NCI-H748 treated with DMSO at 0.1 percent for 48 hours (cell line): Measurements from ENCODE around the gene WSCD1.

Source experiments
- DNase-seq: peaks from one replicate; lab custom pipeline; 2025; lab: John Stamatoyannopoulos, UW

WSCD1 gene

DNA sequence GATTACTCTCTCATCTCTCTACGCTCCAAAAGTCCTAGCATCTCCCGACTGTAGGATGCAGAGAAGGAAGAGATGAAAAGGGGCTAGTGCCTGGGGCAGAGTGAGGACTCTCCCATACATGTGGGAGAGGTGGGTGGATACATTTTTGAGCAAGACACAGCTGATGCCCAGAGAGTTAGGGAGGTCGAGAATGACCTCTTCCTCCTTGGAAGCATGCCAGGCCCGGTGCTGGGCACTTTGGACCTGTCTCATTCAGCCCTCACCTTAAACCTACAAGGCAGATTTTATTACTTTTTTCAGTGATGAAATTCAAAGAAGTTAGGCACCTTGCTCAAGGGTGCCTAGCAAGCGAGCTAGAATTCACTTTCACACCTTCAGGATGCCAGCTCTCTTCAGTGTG is 38.2 kb downstream of the WSCD1 start:
- DNase-seq: no peak

DNA sequence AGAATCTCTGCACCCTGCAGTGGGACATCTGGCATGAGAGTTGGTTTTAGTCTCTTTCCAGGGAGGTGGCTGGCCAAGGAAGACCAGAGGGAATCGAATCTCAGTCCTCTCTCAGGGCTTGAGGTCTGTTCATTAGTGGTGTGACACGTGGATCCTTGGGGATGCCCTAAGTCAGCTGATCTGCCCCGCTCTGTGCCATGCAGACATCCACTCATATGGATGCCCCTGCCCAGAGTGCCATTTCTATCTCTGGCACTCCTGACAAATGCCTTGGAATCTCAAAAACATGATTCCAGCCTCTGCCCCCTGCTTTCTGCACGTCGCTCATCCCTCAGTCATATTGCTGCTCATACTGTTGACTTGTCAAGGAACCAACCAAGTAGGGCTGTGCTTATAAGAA is 38.8 kb downstream of the WSCD1 start:
- DNase-seq: no peak

DNA sequence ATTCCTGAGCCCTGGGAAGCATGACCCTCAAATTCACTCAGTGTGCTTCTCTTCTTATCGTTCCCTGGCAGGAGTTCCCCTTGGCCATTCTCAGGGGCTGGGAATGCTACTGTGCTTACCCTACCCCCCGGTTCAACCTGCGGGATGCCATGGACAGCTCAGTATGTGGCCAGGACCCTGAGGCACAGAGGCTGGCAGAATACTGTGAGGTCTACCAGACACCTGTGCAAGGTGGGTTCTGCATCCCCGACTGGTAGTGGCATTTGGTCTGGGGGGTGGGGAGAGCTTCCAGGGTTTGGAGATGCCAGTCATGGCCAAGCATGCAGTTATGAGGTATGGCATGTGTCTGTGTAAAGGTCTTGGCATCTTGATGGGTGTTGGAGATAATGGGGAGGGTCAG is 39.4 kb downstream of the WSCD1 start:
- no peak for DNase-seq

DNA sequence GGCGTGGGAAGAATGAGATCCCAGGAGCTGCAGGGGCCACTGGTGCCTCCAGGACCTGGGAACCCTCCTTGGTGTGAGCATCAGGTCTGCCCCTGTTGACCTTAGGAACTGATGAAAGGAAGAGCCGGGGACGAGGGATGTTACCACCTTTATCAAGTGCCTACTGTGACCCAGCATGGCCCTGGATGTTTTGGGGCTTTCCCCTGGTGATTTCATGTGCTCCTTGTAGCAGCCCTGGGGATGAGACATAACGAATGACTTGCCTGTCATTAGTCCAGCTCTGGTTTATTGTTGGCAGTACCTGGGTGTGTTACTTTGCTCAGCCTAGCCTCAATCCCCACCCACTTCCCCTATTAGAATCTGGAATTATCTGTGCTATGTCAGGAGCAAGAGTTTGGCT is 39.9 kb downstream of the WSCD1 start:
- DNase-seq: no peak

DNA sequence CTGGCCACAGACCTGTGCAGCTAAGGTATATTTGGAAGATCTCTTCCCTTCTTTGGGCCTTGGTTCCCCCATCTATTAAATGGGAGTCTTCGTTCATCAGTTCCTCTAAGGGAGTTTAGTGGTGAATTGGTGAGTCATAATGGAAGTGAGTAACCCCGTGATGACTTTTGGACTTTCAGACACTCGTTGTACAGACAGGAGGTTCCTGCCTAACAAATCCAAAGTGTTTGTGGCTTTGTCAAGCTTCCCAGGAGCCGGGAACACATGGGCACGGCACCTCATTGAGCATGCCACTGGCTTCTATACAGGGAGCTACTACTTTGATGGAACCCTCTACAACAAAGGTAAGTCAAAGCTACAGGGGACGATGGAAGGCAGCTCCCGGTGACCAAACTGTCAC is 40.4 kb downstream of the WSCD1 start:
- DNase-seq: no peak

DNA sequence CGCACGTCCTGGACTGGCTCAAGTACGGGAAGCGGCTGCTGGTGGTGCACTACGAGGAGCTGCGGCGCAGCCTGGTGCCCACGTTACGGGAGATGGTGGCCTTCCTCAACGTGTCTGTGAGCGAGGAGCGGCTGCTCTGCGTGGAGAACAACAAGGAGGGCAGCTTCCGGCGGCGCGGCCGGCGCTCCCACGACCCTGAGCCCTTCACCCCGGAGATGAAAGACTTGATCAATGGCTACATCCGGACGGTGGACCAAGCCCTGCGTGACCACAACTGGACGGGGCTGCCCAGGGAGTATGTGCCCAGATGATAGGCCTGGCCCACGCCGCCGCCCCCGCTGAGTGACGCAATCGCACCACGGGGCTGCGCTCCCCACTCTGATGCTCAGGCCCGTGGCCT is 50.2 kb downstream of the WSCD1 start:
- no peak for DNase-seq

DNA sequence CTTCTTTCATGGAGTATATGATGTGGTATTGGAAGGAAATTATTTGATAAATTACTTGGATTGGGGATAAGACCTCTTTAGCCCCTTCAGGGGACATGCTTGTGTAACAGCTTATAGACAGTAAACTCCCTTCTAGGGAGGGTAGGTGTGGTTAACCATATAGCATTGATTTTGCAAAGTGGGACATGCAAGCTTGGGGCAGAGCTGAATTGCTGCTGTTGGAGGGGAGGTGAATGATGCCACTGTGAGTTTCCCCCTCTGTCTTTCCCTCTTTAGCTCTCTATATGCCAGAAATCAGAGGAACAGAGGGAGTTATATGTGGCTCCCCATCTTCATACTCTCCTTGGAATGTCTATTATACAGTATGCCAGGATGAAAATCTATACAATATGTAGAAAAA is 54.7 kb downstream of the WSCD1 start:
- no peak for DNase-seq

DNA sequence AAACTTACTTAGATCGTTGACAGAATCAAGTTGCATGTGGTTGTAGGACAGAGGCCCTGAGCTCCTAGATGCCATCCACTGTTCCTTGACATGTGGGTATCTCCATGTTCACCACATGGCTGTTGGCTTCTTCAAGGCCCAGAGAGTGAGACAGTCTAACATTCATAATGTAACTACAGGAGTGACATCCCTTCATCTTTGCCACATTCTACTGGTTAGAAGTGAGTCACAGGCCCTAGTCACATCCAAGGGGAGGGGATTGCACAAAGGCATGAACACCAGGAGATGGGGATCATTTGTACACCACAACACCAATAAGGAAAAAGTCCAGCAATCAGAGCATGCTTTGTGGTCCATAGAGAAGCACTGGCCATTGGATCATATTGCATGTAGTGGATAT is 56.6 kb downstream of the WSCD1 start:
- no peak for DNase-seq

DNA sequence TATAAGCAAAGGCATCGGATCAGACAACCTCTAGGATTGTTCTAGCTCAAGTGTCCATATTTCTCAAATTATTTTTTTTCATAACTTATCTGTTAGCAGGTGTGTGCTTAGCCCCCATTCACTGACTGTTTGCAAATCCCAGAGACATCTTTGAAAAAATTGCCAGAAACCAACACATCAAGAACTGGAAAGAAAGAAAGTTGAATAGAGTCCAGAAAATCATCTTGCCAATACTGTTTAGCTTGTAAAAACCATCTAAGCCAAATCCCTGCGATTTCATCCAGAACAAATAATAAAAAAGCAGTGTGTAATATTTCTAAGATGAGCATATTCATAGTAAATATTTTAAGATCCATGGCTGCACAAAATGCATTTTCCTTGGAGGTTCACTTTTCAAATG is 64.5 kb downstream of the WSCD1 start:
- DNase-seq: no peak

DNA sequence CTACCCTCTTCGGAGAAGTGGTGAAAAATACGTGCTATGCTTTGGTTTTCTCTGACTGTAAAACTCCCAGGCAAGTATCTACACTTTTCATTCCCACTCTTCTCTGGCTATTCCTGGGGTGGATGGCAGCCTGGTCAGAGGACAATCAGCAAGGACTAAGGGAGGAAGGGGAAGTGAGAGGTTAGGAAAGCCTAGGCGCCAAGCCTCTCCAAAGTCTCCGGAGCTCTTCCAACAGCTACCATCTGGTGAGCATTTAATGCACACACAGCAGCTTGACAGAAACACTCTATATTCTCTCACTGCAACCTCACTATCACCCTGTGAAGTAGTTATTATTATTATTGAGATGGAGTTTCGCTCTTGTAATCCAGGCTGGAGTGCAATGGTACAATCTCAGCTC is 65.1 kb downstream of the WSCD1 start:
- DNase-seq: no peak

DNA sequence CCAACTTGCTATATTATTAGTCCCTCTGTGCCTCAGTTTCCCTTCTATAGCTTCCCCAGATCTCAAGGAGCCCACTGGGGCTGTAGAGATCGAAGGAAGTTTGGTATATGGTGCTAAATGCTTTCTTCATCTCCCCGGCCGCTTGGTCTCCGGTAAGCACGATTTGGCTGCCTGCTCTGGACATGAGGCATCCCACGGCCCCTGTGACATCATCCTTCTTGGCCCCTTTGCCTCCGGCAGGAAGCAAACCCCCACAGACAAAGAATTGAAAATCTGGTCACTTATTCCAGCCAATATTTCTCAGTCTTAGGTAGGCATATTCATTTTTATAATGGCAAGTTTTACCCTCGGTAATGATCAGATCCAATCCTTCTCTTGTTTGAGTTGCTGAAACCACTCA is 65.8 kb downstream of the WSCD1 start:
- no peak for DNase-seq

DNA sequence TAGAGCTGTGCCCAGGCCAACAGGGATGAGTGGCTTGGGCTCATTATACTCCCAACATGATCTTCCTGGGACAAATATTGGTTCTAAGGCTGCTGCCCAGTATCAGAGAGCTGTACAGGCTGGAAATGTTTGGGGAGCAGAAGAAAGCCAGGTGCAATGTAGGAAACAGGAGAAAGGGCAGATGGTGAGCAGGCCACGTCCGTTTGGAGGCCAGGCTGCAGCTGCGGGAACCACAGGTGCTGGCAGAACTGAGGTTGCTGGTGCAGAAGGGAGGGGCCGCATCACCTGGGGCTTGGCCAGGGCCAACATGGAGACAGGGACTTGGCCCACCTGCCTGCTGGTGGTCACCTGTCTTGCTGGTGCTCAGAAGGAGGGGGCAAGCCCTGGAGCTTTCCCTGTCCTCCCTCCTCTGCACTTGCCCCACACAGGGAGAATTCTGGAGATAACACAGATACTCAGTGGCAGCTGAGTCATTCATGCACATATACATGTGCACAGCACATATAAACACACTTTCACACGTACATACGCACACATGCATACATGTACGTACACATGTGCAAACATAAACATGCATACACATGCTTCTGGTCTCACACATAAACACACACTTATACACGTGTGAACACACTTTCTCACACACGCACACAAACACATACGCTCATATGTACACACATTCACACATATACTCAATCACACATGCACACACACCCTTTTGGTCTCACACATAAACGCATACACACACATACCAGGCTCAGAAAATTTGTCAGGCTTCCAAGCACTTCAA is 67.7 kb downstream of the WSCD1 start:
- no peak for DNase-seq

DNA sequence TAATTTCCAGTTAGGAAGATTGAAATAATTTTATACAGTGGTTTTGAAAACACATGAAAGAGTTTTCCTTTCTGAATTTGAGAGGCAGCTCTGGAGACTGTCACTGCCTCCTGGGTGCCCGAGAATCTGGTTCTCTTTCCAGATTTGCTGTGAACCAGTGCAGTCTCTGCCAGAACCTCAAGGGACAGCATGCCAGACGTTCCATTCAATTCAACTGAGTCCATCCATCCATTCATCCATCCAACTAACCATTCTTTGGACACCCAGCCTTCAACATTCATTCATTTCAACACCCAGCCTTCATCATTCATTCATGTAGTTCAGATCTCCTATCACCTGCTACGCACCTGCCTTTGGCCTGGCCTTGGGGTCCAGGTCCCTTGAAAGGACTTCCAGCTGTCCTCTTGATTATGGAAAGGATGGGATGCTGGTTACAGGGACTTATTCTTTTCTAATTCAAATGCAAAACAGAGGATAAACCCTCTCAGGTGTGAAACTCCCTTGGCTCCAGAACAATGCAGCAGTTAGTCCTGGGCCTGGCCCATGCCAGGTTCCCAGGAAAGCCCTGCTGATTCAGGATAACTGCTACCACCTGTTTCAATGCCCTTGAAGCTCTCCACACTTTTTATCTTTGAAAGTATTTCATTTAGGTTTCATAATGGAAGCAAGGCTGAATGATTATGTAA is 68.7 kb downstream of the WSCD1 start:
- no peak for DNase-seq

DNA sequence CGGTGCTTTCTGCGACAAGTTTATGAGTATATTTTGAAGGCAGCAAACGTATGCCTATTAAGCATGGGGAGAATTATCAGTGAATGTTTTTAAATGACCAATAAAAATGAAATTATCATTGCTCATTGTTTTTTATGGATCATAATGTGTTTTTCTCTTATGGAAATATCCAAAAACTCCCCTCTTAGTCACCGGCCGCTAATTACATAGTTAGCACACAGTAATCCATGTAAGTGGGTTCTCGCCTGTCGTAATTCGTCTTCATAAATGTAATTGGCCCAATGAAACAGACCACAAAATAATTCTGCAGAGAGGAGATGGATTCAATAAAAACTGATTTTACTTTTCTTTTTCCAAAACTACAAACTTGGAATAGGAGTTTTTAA is 69.3 kb downstream of the WSCD1 start:
- DNase-seq: no peak

DNA sequence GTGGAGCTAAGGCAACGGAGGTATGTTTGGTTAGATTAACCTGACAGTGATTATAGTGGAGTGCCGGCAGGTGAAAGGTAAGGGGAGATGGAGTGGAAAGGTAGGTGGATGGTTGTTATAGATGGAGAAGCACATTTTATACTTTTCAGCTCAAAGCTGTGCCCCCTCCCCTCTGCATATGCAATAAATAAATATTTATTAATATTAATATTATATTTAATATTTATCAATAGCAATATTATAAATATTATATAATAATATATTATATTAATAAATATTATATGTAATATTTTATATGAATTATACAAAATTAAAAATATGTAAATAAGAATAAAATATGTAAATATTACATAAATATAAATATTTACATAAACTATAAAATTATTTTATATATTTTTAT is 70.0 kb downstream of the WSCD1 start:
- DNase-seq: no peak

DNA sequence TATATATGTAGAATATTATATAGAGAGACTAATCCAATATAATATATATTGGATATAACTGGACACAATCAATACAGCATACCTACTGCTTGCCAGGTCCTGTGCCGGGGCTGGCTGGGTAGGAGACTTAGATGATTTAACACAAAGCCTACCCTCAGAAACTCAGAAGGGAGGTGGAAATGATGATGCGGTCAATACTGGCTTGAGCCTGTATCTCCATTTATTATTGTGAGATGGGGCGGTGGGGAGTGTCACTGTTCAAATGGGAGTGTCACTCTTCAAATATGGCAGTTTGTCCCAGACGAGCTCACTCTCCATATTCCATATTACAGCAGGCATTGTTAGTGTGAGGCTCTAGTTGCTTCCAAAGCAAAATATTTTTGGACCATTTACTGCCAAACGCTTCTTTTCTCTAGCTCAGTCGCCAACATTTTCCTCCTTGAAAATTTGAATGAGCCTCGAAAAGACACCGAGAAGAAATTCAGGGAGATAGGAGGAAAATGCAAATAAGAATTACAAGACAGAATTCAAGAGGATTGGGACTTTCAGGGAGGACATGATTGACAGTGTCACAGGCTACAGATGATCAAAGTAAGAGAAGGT is 70.7 kb downstream of the WSCD1 start:
- DNase-seq: no peak

DNA sequence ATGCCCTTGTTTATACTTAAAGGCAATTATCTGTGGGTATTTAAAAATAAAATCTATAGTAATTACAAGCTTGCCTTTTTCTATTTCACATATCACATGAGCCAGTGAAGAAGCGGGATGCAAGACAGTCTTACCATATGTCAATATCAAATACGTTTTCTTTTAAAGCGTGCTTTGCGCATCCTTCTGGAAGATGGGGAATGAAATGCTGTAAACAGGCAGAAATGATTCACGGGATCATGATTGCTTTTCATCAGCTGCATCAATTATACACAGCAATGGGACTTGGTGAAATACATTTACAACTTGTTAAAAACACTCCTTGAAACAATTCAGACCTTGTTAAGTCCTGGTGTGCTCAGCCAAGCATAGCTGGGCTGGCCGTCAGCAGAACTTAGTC is 72.5 kb downstream of the WSCD1 start:
- DNase-seq: no peak

DNA sequence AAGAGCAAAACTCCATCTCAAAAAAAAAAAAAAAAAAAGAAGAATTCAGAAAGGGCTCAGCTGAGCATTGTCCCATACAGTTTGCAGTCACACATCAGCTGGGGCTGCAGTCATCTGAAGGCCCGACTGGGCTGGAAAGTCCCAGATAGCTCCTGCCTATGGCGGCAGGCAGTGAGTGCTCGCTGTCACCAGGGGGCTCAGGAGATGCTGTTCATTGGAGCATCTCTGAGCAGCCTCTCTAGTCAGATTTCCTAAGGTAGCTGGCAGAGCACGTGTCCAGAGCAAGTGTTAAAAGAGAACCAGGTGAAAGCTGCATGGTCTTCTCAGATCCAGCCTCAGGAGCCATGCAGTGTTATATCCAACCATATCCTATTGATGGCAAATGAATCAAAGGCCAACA is 75.8 kb downstream of the WSCD1 start:
- no peak for DNase-seq

DNA sequence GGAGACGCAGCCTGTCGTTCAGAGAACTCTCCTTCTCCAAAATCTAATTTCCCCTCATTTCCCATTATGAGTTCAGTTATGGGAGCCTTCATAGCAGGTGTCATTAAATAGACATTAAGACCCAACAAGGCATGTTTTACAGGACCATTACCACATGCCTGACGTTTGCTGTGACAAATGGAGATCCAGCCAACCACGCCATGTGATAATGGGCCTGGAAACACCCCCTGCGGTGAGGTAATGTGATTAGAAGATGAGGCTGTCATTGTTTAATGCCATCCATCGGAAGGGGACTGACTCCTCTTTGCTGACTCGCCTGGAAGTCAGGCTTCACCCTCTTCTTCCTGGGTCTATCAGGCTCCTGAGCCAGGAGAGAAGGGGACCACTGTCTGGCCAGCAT is 76.9 kb downstream of the WSCD1 start:
- no peak for DNase-seq

DNA sequence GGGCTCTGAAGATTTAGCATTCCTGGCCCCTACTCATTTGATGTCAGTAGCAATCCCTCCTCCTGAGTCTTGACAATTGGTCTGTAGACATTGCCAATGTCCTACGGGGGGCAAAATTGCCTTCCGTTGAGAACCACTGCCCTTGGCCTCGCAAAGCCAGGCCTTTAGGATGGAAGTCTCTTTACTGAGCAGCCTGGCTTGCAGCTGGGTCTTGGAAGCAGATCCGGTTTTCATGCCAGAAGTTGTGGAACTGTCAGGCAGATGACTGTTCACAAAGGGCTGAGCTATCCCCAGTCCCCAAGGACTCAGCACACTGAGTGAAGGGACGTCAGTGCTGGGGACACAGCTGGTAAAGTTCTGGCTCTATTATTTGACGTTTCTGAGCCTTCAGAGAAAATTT is 83.2 kb downstream of the WSCD1 start:
- no peak for DNase-seq

DNA sequence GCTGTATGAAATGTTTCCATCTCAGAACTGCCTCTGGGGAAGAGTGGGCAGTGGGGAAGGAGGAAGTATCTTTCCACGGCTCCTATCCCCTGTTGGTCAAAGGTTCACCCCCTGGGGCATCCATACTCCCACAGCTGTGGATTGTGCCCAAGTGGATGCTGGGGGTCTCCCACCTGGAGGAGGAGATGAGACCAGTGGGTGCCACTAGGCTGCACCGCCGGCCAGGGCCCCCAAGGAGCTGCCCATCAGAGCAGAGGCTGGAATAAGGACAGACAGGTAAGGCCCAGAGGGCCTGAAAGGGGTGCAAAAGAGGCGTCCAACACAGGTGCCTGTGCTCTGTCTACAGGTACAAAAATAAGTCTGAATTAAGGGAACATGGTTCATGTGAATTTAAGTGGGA is 87.5 kb downstream of the WSCD1 start:
- no peak for DNase-seq

DNA sequence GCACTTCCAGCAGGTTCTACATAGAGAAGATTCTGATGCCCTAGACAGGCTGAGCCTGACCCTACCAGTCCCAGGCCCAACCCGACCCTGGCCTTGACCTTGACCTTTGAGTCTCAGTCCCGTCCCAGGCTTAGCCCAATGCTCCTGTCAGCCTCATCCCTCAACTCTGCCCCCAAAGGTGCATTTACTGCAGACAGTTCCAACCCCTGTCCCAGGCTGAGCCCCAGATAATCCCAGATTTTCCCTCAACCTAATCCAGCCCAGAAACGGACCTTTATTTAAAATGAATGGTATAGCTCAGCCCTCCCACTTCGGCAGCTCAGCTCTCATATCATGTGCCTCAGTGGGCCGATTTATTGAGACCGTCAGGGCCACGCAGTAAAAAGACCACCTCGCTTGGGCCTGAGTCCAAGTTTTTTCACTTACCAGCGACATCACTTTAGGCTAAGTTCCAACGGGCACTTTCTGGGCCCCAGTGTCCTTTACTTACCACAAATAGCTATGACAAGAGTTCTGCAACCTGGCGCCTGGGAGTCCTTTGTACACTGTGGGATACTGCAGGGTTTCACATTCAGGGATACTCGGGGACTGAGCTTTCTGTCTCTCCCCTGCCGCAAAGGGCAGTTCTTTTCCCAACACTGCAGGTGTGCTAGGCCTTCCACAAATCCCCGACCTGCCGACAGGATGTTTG is 89.5 kb downstream of the WSCD1 start:
- DNase-seq: no peak

DNA sequence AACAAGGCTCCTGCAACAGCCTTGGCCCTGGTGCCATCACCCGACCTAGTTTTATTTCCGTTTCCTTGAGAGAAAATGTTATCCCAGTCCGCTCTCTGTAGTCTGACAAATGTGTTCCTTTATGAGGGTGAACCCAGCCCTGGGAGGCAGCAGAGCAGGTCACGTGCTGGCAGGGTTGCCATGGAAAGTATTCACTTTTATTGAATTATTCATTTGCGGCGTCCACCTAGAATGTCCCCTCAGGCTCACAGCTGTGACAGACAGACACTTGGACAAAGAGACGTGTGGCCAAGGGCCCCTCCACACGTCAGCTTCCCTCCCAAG is 90.0 kb downstream of the WSCD1 start:
- DNase-seq: no peak
